ENCODE results near the gene CARM1.

Gene CARM1

GRCh38 chr19:10878253-10878652, 6.9 kb downstream of the CARM1 start:
- Mint-ChIP-seq H3K4me1 (ENCODE audit: low read depth) (peaks cover 44% of the 10 kb centered on the region), H3K27me3 (no peaks in the 10 kb centered on the region), H3K27ac (peak overlapping the region; percentile 79), H3K36me3 (ENCODE audit: low read depth) (peaks cover 5% of the 10 kb centered on the region), H3K4me3 (peak overlapping the region; percentile 6), H3K9me3 (no peaks in the 10 kb centered on the region)

- H3K9me3 Mint-ChIP-seq = no peaks in the 10 kb centered on the region
- no peak overlapping the region for H3K27ac Mint-ChIP-seq
- H3K36me3 Mint-ChIP-seq (ENCODE audit: low read depth) = peaks cover 5% of the 10 kb centered on the region
- peaks cover 33% of the 10 kb centered on the region for H3K4me1 Mint-ChIP-seq (ENCODE audit: low read depth)
- no peak overlapping the region for H3K4me3 Mint-ChIP-seq
- H3K27me3 Mint-ChIP-seq = no peaks in the 10 kb centered on the region
These were observed 10.2 kb downstream of the CARM1 start for GRCh38 chr19:10881403-10882107.

- Mint-ChIP-seq H3K36me3 (ENCODE audit: low read depth) (peaks cover 5% of the 10 kb centered on the region), H3K27me3 (no peaks in the 10 kb centered on the region), H3K27ac (no peak overlapping the region), H3K4me3 (no peak overlapping the region), H3K9me3 (no peaks in the 10 kb centered on the region), H3K4me1 (ENCODE audit: low read depth) (peaks cover 30% of the 10 kb centered on the region)
These were observed 10.7 kb downstream of the CARM1 start for GRCh38 chr19:10882108-10882457.

GRCh38 chr19:10884274-10884673, 12.9 kb downstream of the CARM1 start:
- Mint-ChIP-seq H3K9me3 (no peaks in the 10 kb centered on the region), H3K4me3 (no peak overlapping the region), H3K36me3 (ENCODE audit: low read depth) (peaks cover 2% of the 10 kb centered on the region), H3K27me3 (no peaks in the 10 kb centered on the region), H3K4me1 (ENCODE audit: low read depth) (peaks cover 13% of the 10 kb centered on the region), H3K27ac (no peak overlapping the region)

GRCh38 chr19:10885201-10886169, 14.1 kb downstream of the CARM1 start:
- no peaks in the 10 kb centered on the region for H3K9me3 Mint-ChIP-seq

GRCh38 chr19:10887616-10888367, 16.4 kb downstream of the CARM1 start:
- no peaks in the 10 kb centered on the region for H3K36me3 Mint-ChIP-seq (ENCODE audit: low read depth)
- H3K4me1 Mint-ChIP-seq (ENCODE audit: low read depth) = peaks cover 4% of the 10 kb centered on the region
- H3K4me3 Mint-ChIP-seq = no peak overlapping the region
- H3K27me3 Mint-ChIP-seq = no peaks in the 10 kb centered on the region
- H3K9me3 Mint-ChIP-seq = no peaks in the 10 kb centered on the region
- no peak overlapping the region for H3K27ac Mint-ChIP-seq

More at GRCh38 chr19:10885201-10886169, 14.1 kb downstream of the CARM1 start:
- Mint-ChIP-seq H3K27me3 (no peaks in the 10 kb centered on the region), H3K27ac (no peak overlapping the region), H3K4me1 (ENCODE audit: low read depth) (peaks cover 4% of the 10 kb centered on the region), H3K4me3 (no peak overlapping the region), H3K36me3 (ENCODE audit: low read depth) (no peaks in the 10 kb centered on the region)

GRCh38 chr19:10888421-10888866, 17.1 kb downstream of the CARM1 start:
- H3K27ac Mint-ChIP-seq = no peak overlapping the region
- H3K36me3 Mint-ChIP-seq (ENCODE audit: low read depth) = no peaks in the 10 kb centered on the region
- no peaks in the 10 kb centered on the region for H3K9me3 Mint-ChIP-seq
- H3K4me1 Mint-ChIP-seq (ENCODE audit: low read depth) = peaks cover 4% of the 10 kb centered on the region
- H3K27me3 Mint-ChIP-seq = no peaks in the 10 kb centered on the region
- H3K4me3 Mint-ChIP-seq = no peak overlapping the region

- Mint-ChIP-seq H3K27me3 (no peaks in the 10 kb centered on the region), H3K4me1 (ENCODE audit: low read depth) (peaks cover 4% of the 10 kb centered on the region), H3K27ac (no peak overlapping the region), H3K36me3 (ENCODE audit: low read depth) (no peaks in the 10 kb centered on the region), H3K9me3 (no peaks in the 10 kb centered on the region), H3K4me3 (no peak overlapping the region)
These were observed 18.5 kb downstream of the CARM1 start for GRCh38 chr19:10889880-10890279.

- Mint-ChIP-seq H3K36me3 (ENCODE audit: low read depth) (no peaks in the 10 kb centered on the region), H3K4me3 (no peak overlapping the region), H3K27ac (no peak overlapping the region), H3K9me3 (no peaks in the 10 kb centered on the region), H3K27me3 (no peaks in the 10 kb centered on the region), H3K4me1 (ENCODE audit: low read depth) (peaks cover 4% of the 10 kb centered on the region)
These were observed 20.2 kb downstream of the CARM1 start for GRCh38 chr19:10891405-10892086.

GRCh38 chr19:10892256-10892655, 20.9 kb downstream of the CARM1 start:
- H3K9me3 Mint-ChIP-seq = no peaks in the 10 kb centered on the region
- no peak overlapping the region for H3K4me3 Mint-ChIP-seq
- no peak overlapping the region for H3K27ac Mint-ChIP-seq
- H3K4me1 Mint-ChIP-seq (ENCODE audit: low read depth) = peaks cover 6% of the 10 kb centered on the region
- no peaks in the 10 kb centered on the region for H3K27me3 Mint-ChIP-seq
- no peaks in the 10 kb centered on the region for H3K36me3 Mint-ChIP-seq (ENCODE audit: low read depth)

GRCh38 chr19:10894911-10895213, 23.5 kb downstream of the CARM1 start:
- Mint-ChIP-seq H3K27me3 (no peaks in the 10 kb centered on the region), H3K36me3 (ENCODE audit: low read depth) (no peaks in the 10 kb centered on the region), H3K27ac (no peak overlapping the region), H3K9me3 (no peaks in the 10 kb centered on the region), H3K4me3 (no peak overlapping the region), H3K4me1 (ENCODE audit: low read depth) (peaks cover 5% of the 10 kb centered on the region)

- Mint-ChIP-seq H3K27ac (no peak overlapping the region), H3K9me3 (no peaks in the 10 kb centered on the region), H3K27me3 (no peaks in the 10 kb centered on the region), H3K4me1 (ENCODE audit: low read depth) (peaks cover 5% of the 10 kb centered on the region), H3K4me3 (no peak overlapping the region), H3K36me3 (ENCODE audit: low read depth) (peaks cover 3% of the 10 kb centered on the region)
These were observed 24.0 kb downstream of the CARM1 start for GRCh38 chr19:10895363-10895762.

- no peaks in the 10 kb centered on the region for H3K9me3 Mint-ChIP-seq
- no peak overlapping the region for H3K27ac Mint-ChIP-seq
- H3K4me3 Mint-ChIP-seq = no peak overlapping the region
- H3K36me3 Mint-ChIP-seq (ENCODE audit: low read depth) = peaks cover 5% of the 10 kb centered on the region
- peaks cover 5% of the 10 kb centered on the region for H3K4me1 Mint-ChIP-seq (ENCODE audit: low read depth)
- no peaks in the 10 kb centered on the region for H3K27me3 Mint-ChIP-seq
These were observed 24.6 kb downstream of the CARM1 start for GRCh38 chr19:10895920-10896319.

GRCh38 chr19:10896851-10897526, 25.6 kb downstream of the CARM1 start:
- Mint-ChIP-seq H3K4me1 (ENCODE audit: low read depth) (peaks cover 5% of the 10 kb centered on the region), H3K4me3 (no peak overlapping the region), H3K27ac (no peak overlapping the region), H3K36me3 (ENCODE audit: low read depth) (peaks cover 5% of the 10 kb centered on the region), H3K27me3 (no peaks in the 10 kb centered on the region), H3K9me3 (no peaks in the 10 kb centered on the region)

Measured in stimulated activated naive CD8-positive, alpha-beta T cell treated with anti-CD3 and anti-CD28 coated beads, Interleukin-15, Interleukin-2, amounts not matched to agents 100 ng/mL and 50 ng/mL, for 24 hours (primary cell).